RKO (cell line): ENCODE measurements around the gene HIVEP3.

ENCODE experiments used
- DNase-seq: peaks from one replicate; pipeline ENCODE4 v3.0.0-alpha.2; 2016; ENCODE audit warnings: low spot score

The HIVEP3 gene

GRCh38 chr1:41611932-41612450 is 306.7 kb downstream of the HIVEP3 start:
- no peak for DNase-seq

GRCh38 chr1:41611068-41611931 is 307.4 kb downstream of the HIVEP3 start:
- DNase-seq: no peak

DNA sequence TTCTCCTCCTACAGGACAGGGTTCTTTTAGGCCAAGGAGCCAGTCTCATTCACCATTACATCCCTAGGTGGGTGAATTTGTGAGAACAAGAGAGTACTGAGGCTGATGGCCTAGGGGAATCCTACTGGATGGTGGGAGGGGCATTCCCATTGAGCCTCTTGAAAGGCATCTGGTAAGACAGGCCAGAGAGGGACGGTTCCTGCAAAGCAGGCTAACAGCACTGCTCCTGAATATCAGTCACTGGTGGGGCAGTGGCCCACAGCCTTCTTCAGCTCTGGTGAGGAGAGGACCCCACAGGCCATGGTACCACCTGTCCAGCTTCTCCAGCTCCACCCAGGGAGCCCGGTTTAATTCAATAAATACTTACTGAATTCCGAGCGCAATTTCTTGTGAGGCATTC is 308.4 kb downstream of the HIVEP3 start:
- DNase-seq: no peak

DNA sequence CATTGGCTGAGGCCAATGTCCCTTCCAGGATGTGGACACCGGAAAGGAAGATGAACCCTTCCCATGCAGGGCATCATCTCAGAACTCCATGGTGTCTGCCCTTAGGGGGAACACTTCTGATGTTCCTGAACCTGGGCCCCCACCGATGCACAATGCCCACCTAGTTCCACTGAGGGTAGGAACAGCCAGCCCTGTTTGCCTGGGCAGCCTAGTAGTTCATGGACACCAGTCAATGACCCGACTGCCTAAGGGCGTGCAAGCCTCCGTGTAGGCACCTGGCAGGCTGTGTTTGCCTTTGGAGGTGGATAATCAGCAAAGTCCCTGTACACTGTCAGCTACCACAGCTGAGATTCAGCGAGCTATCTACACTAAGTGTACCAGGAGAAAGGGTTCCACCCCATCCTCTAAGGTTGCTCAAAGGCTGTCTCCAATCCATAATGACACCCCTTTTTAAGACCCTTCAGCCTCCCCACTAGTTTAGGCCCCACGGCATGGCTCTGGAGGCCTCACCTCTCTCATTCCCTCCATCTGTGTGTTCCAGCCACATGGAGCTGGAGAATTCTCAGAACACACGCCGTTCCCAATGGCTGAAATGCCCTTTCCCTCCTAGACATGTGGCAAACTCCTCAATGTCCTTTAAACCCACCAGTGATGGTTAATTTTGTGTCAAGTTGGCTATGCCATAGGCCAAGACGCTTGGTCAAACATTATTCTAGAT is 309.4 kb downstream of the HIVEP3 start:
- no peak for DNase-seq

GRCh38 chr1:41608211-41608610 is 310.5 kb downstream of the HIVEP3 start:
- DNase-seq: no peak

GRCh38 chr1:41607808-41608207 is 310.9 kb downstream of the HIVEP3 start:
- no peak for DNase-seq

DNA sequence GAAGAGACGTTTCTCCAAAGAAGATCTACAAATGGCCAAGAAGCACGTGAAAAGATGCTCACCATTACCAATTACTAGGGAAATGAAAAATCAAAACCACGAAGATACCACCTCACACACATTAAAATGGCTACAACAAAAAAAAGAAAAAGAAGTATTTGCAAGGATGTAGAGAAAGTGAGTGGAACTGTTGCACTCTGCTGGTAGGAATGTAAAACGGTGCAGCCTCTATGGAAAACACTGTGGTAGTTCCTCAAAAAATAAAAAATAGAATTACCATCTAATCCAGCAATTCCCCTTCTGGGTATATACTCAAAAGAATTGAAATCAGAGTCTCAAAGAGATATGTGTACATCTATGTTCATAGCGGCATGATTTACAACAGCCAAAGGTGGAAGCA is 318.8 kb downstream of the HIVEP3 start:
- DNase-seq: peak; percentile 29

GRCh38 chr1:41598325-41598724 is 320.4 kb downstream of the HIVEP3 start:
- no peak for DNase-seq

- no peak for DNase-seq
Observed at GRCh38 chr1:41592451-41593125, 326.1 kb downstream of the HIVEP3 start.

GRCh38 chr1:41591891-41592290 is 326.8 kb downstream of the HIVEP3 start:
- DNase-seq: no peak

GRCh38 chr1:41590331-41590730 is 328.4 kb downstream of the HIVEP3 start:
- DNase-seq: no peak

DNA sequence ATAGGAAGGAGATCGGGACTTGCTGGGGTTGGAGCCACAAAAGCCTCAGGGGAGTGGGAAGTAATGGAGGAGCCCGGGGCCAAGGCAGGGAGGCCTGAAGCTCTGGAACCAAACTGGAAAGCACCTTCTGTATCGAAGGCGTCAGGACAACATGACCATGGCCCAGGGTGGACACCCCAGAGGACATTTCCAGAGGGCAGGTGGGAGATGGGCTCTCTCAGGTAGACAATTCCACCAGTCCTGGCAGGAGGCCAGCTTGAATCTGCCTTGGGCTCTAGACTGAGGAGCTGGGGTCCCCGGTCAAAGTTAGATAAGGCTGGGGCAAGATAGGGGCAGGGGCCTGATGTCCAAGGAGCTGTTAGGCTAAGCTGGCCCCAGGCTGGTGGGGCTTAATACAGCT is 329.3 kb downstream of the HIVEP3 start:
- no peak for DNase-seq

GRCh38 chr1:41588334-41588875 is 330.3 kb downstream of the HIVEP3 start:
- no peak for DNase-seq

GRCh38 chr1:41587791-41588190 is 330.9 kb downstream of the HIVEP3 start:
- DNase-seq: no peak

DNA sequence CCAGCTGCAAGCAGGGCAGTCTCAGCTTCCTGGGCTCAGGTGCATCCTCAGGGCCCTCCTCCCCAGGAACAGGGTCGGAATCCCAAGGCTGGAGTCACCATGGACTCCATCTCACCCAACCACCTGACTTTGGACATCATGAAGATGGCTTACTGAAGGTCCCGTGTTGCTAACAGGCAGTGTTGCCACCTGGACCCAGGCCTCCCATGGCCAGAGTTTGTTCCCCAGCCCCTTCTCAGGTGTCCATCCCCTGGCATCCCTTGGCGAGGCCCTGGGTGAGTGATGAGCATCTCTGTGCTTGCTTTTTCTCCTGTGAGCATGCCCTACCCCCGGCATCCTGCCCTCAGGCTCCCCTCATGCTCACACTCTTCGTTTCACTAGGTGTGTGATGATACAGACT is 332.5 kb downstream of the HIVEP3 start:
- DNase-seq: no peak

- DNase-seq: no peak
Observed at GRCh38 chr1:41583658-41584547, 334.8 kb downstream of the HIVEP3 start.

- no peak for DNase-seq
Observed at GRCh38 chr1:41582851-41583657, 335.7 kb downstream of the HIVEP3 start.

DNA sequence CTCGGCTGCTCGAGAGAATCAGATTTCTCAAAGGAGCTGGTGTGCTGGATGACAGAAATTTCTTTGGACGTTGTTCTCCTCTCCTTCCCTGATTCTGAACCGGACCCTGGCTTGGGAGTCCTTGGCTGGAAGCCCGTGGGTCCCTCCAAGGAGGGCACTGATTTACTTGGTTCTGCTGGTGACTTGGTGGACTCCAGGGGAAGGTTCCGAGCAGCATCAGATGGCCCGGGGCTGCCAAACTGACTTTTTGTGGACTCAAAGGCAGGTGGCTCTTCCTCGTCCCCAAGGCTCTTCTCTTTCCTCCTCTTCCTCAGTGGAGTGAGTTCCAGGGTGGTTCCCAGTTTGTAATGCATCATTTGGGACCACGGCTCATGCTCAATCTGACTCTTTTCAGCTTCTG is 336.4 kb downstream of the HIVEP3 start:
- no peak for DNase-seq

DNA sequence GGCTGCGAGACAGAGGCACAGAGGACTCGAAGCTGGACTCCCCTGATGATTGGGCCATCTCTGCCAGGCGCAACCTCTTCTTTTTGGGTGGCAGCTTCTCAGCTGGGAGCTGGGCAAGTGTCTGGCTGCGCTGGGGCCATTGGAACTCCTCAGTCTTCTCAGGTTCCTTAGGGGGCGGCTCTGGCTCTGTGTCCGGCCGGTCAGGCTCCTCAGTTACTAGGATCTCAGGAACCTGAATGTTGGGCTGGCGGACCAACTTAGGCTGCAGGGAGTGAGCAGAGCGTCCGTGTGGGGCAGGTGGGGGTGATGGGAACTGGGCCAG is 336.8 kb downstream of the HIVEP3 start:
- DNase-seq: no peak

- no peak for DNase-seq
Observed at GRCh38 chr1:41581216-41582003, 337.3 kb downstream of the HIVEP3 start.
